ENCODE results near the gene SFXN4.
"Not testable (repeated sequence)": the region's sequence is repeated elsewhere in the genome, so short reads cannot be mapped to it uniquely, and the experiment has no call there.

The SFXN4 gene

GRCh38 chr10:119190954-119191785, 25.7 kb upstream of the SFXN4 start:
- no peak for DNase-seq (ENCODE audit: low spot score)

- no peak for DNase-seq (ENCODE audit: low spot score)
Measured at GRCh38 chr10:119190353-119190752, 24.8 kb upstream of the SFXN4 start.

GRCh38 chr10:119189811-119190282, 24.3 kb upstream of the SFXN4 start:
- no peak for DNase-seq (ENCODE audit: low spot score)

- no peak for DNase-seq (ENCODE audit: low spot score)
Measured at GRCh38 chr10:119183664-119184412, 18.3 kb upstream of the SFXN4 start.

GRCh38 chr10:119180850-119181400, 15.4 kb upstream of the SFXN4 start:
- not testable (repeated sequence) for DNase-seq (ENCODE audit: low spot score)

- DNase-seq (ENCODE audit: low spot score) = peak; percentile 96
Measured at GRCh38 chr10:119178372-119179119, 13.0 kb upstream of the SFXN4 start, which contains the start of gene PRDX3. Gene PRDX3, minus strand, starts transcription at chr10:119178812. Its CDS starts 22 bp downstream, at chr10:119178790.

GRCh38 chr10:119177708-119178371, 12.3 kb upstream of the SFXN4 start:
- no peak for DNase-seq (ENCODE audit: low spot score)

GRCh38 chr10:119176166-119176565, 10.7 kb upstream of the SFXN4 start:
- DNase-seq (ENCODE audit: low spot score) = no peak

- no peak for DNase-seq (ENCODE audit: low spot score)
Measured at GRCh38 chr10:119174109-119174508, 8.6 kb upstream of the SFXN4 start.

- DNase-seq (ENCODE audit: low spot score) = no peak
Measured at GRCh38 chr10:119167041-119167440, 1.5 kb upstream of the SFXN4 start.

GRCh38 chr10:119166564-119166963, 1.1 kb upstream of the SFXN4 start:
- no peak for DNase-seq (ENCODE audit: low spot score)

- DNase-seq (ENCODE audit: low spot score) = no peak
Measured at GRCh38 chr10:119166118-119166500, 595 bp upstream of the SFXN4 start.

- no peak for DNase-seq (ENCODE audit: low spot score)
Measured at GRCh38 chr10:119162452-119163092, 2.9 kb downstream of the SFXN4 start.

- DNase-seq (ENCODE audit: low spot score) = no peak
Measured at GRCh38 chr10:119161680-119162451, 3.6 kb downstream of the SFXN4 start.

GRCh38 chr10:119159332-119159731, 6.2 kb downstream of the SFXN4 start:
- DNase-seq (ENCODE audit: low spot score) = no peak

GRCh38 chr10:119153661-119154060, 11.9 kb downstream of the SFXN4 start:
- no peak for DNase-seq (ENCODE audit: low spot score)

GRCh38 chr10:119153041-119153440, 12.5 kb downstream of the SFXN4 start:
- no peak for DNase-seq (ENCODE audit: low spot score)

- not testable (repeated sequence) for DNase-seq (ENCODE audit: low spot score)
Measured at GRCh38 chr10:119151601-119152000, 13.9 kb downstream of the SFXN4 start.

- DNase-seq (ENCODE audit: low spot score) = no peak
Measured at GRCh38 chr10:119149729-119150128, 15.8 kb downstream of the SFXN4 start.

- no peak for DNase-seq (ENCODE audit: low spot score)
Measured at GRCh38 chr10:119149157-119149556, 16.4 kb downstream of the SFXN4 start.

Data from left forelimb (tissue), 1 donor.